Panc1 (cell line): Measurements from ENCODE around the gene SH2D3C. TPM values are rescaled to one million over a fixed set of nuclear protein-coding genes. Genes with fewer than 3 reads are reported as not detected.
"Not testable (repeated sequence)": the region's sequence is repeated elsewhere in the genome, so short reads cannot be mapped to it uniquely, and the experiment has no call there.

Experiments
- ATAC-seq: fragments of 200-7000 bp; cut with Tn5 transposase; 2 replicates; pipeline ENCODE4 v1.9.1; 2020; ENCODE audit warnings: mild to moderate bottlenecking, moderate library complexity
- BruUV-seq: library from RNA; stranded (reverse); fragments of 400-500 nt; replicated peaks from 2 replicates; lab custom pipeline; 2021; lab: Mats Ljungman, UMichigan
- CTCF ChIA-PET: fragments of 300-600 bp; sonication (Branson Sonifier 250); formaldehyde crosslinking; loops from one replicate; lab custom pipeline; 2022; ENCODE audit warnings: antibody characterized with exemption; lab: Charles Lee
- POLR2A ChIA-PET: fragments of 300-600 bp; sonication (Branson Sonifier 250); formaldehyde crosslinking; loops from one replicate; lab custom pipeline; 2022; ENCODE audit warnings: antibody characterized with exemption; lab: Charles Lee
- DNase-seq: peaks from one replicate; pipeline ENCODE4 v3.0.0-alpha.2; 2010; ENCODE audit warnings: low read depth, low spot score
- H3K27ac ChIP-seq: 2 replicates; pipeline ENCODE4 v1.5.1; 2011; ENCODE audit warnings: mild to moderate bottlenecking, low read length, inconsistent platforms
- H3K27me3 ChIP-seq: fragments of 200-500 bp; sonication (Bioruptor generic); 2 replicates; pipeline ENCODE4 v1.6.0; 2014; ENCODE audit warnings: low read length, inconsistent platforms; ENCODE audit not compliant: control insufficient read depth, insufficient read depth
- H3K36me3 ChIP-seq: fragments of 200-500 bp; sonication (Bioruptor generic); 2 replicates; pipeline ENCODE4 v1.5.1; 2014; ENCODE audit warnings: inconsistent platforms, mild to moderate bottlenecking, low read length, moderate library complexity; ENCODE audit not compliant: control insufficient read depth, insufficient read depth
- H3K4me1 ChIP-seq: 2 replicates; pipeline ENCODE4 v1.5.1; 2011; ENCODE audit warnings: inconsistent platforms, mild to moderate bottlenecking, low read length, moderate library complexity; ENCODE audit not compliant: control insufficient read depth, insufficient read depth
- H3K4me3 ChIP-seq, 2 experiments: 2 replicates each; pipeline ENCODE4 v1.5.1; 2011 to 2012; ENCODE audit warnings: low read depth in 2 of 2, low read length in 2 of 2, mild to moderate bottlenecking in 2 of 2, inconsistent platforms in 1 of 2, moderate library complexity in 1 of 2
- H3K9me3 ChIP-seq: fragments of 200-500 bp; sonication (Bioruptor generic); 2 replicates; pipeline ENCODE4 v1.5.1; 2014; ENCODE audit warnings: low read depth, mild to moderate bottlenecking, inconsistent platforms, low read length, moderate library complexity; ENCODE audit not compliant: control insufficient read depth, insufficient read depth
- CTCF ChIP-seq: fragments of 450-650 bp; IDR thresholded peaks from 2 replicates; pipeline ENCODE4 v1.5.1; 2017; ENCODE audit warnings: mild to moderate bottlenecking
- POLR2AphosphoS5 ChIP-seq: IDR thresholded peaks from 2 replicates; pipeline ENCODE4 v1.6.1; 2012; ENCODE audit warnings: mild to moderate bottlenecking, low read depth, low read length, moderate library complexity
- REST ChIP-seq, 2 experiments: IDR thresholded peaks; 2 replicates each; pipeline ENCODE4 v1.6.1; 2011 to 2012; ENCODE audit warnings: low read depth in 2 of 2, control low read depth in 1 of 2, low read length in 1 of 2, mild to moderate bottlenecking in 1 of 2, moderate library complexity in 1 of 2; ENCODE audit not compliant: insufficient read depth in 1 of 2
- SIN3A ChIP-seq: IDR thresholded peaks from 2 replicates; pipeline ENCODE4 v1.6.1; 2012; ENCODE audit warnings: low read depth, mild to moderate bottlenecking, low read length, moderate library complexity, borderline replicate concordance; ENCODE audit not compliant: insufficient read depth
- TCF7L2 ChIP-seq: IDR thresholded peaks from 2 replicates; pipeline ENCODE4 v1.6.1; 2011; ENCODE audit warnings: mild to moderate bottlenecking, low read depth, low read length, inconsistent platforms
- in situ Hi-C: cut with HindIII; loops from 2 replicates; pipeline ENCODE4 v1.10.0; 2016; ENCODE audit warnings: low sequenced_read_pairs, low pct_unique_long_range_greater_than_20kb
- intact Hi-C: fragments of 100-400 bp; cut with micrococcal nuclease; formaldehyde crosslinking; loops from one replicate; pipeline ENCODE4 v1.10.0; 2022; ENCODE audit not compliant: unreplicated experiment
- total RNA-seq: library from RNA; stranded (reverse); gene quantifications from one replicate; pipeline ENCODE4 v1.2.1, GENCODE V29; 2021; ENCODE audit not compliant: unreplicated experiment

The SH2D3C gene
- total RNA-seq, 1 experiment from 2014 or later = 0.49 TPM

- H3K9me3 ChIP-seq, H3K36me3 ChIP-seq, intact Hi-C loops, H3K27me3 ChIP-seq, H3K27ac ChIP-seq, ATAC-seq, H3K4me3 ChIP-seq, BruUV-seq, DNase-seq, H3K4me1 ChIP-seq, in situ Hi-C loops: not testable (repeated sequence)
- CTCF ChIA-PET = interaction anchor here (0.7 kb wide), 1 partner anchor 531 kb away, joined by 3 read pairs; no protein-coding TSS in a partner anchor
- POLR2A ChIA-PET = interaction anchor here (0.5 kb wide), 1 partner anchor 24 kb away, joined by 3 read pairs; no protein-coding TSS in a partner anchor
These were observed 21.7 kb downstream of the SH2D3C start for GRCh38 chr9:127756776-127757175.

GRCh38 chr9:127756233-127756632 lies 22.2 kb downstream of the SH2D3C start:
- DNase-seq (no peak), ATAC-seq (no peak)
- intact Hi-C loops (no loop called here), in situ Hi-C loops (no loop called here)
- H3K4me1 ChIP-seq = no peaks in the 10 kb centered on the region
- ChIA-PET POLR2A (interaction anchor here (1.1 kb wide), 1 partner anchor 9 kb away, joined by 3 read pairs; no protein-coding TSS in a partner anchor), CTCF (interaction anchor here (0.7 to 0.9 kb wide), 2 partner anchors 15 to 342 kb away, joined by 4 to 14 read pairs; no protein-coding TSS in a partner anchor)
- H3K4me3 ChIP-seq = no peak overlapping the region
- no TSS peak for BruUV-seq
- no peaks in the 10 kb centered on the region for H3K36me3 ChIP-seq
- TF ChIP-seq TCF7L2 (no peak), SIN3A (no peak), POLR2AphosphoS5 (no peak), REST (IDR thresholded peaks at IDR 0.05; ENCODE audit: insufficient read depth in 1 of 2, low read depth in 2 of 2, low read length in 1 of 2) (no peak), CTCF (no peak)
- H3K27ac ChIP-seq = no peak overlapping the region
- H3K9me3 ChIP-seq = no peaks in the 10 kb centered on the region
- peaks cover 2% of the 10 kb centered on the region; the same call in 1 of the 2 replicates for H3K27me3 ChIP-seq
